B cell (primary cell): ENCODE measurements around the gene PTPN4.

Experiments used
- EZH2 ChIP-seq: IDR thresholded peaks from 2 replicates; pipeline ENCODE4 v1.6.1; 2012; ENCODE audit warnings: borderline replicate concordance, low read depth, mild to moderate bottlenecking, moderate library complexity, low read length; ENCODE audit not compliant: insufficient read depth, poor library complexity, severe bottlenecking
- TF ChIP-seq, protein P1 (sequence below): fragments of 200-600 bp; IDR thresholded peaks from one replicate; pipeline ENCODE4 v1.8.0; 2022; ENCODE audit warnings: antibody characterized with exemption, mild to moderate bottlenecking

DNA sequence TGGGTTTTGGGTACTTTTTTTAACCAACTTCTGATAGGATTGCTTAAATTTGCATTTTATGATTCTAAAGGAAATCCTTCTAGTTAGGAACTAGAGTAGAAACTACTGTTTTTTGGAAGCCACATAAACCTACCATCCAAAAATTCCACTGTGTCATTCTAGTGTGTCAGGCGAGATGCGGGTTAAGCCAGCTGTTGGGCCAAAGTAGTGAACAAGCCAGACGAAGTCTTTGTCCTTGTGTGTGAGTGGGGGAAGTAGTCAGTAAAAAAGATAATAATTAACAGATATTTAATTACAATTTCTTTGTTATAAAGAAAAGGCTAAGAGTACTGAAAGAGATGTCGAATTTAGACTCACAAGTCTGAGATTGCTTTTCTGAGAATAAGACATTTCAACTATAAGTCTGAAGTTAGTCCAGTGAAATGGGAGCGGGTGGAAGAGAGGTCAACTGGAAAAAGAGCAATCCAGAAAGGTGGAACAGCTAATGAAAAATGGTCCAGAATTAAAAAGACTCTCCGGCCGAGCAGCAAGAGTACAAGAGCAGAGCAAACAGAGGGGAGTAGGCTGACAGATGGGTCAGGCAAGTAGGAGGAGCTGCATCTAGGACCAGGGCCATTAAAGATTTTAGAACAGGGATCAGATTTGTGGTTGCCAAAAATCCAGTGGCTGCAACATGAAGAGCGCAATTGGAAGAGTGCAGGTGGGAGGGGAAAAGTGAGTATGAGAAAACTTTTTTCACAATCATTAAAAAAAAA lies 254.7 kb downstream of the PTPN4 start:
- TF ChIP-seq, protein P1, sequence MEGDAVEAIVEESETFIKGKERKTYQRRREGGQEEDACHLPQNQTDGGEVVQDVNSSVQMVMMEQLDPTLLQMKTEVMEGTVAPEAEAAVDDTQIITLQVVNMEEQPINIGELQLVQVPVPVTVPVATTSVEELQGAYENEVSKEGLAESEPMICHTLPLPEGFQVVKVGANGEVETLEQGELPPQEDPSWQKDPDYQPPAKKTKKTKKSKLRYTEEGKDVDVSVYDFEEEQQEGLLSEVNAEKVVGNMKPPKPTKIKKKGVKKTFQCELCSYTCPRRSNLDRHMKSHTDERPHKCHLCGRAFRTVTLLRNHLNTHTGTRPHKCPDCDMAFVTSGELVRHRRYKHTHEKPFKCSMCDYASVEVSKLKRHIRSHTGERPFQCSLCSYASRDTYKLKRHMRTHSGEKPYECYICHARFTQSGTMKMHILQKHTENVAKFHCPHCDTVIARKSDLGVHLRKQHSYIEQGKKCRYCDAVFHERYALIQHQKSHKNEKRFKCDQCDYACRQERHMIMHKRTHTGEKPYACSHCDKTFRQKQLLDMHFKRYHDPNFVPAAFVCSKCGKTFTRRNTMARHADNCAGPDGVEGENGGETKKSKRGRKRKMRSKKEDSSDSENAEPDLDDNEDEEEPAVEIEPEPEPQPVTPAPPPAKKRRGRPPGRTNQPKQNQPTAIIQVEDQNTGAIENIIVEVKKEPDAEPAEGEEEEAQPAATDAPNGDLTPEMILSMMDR = no peak
- no peak for TF ChIP-seq EZH2
